ENCODE data around the gene SYS1.
A peak's percentile ranks its signal among the peaks of the same experiment; 100 is the strongest.

The SYS1 gene

DNA sequence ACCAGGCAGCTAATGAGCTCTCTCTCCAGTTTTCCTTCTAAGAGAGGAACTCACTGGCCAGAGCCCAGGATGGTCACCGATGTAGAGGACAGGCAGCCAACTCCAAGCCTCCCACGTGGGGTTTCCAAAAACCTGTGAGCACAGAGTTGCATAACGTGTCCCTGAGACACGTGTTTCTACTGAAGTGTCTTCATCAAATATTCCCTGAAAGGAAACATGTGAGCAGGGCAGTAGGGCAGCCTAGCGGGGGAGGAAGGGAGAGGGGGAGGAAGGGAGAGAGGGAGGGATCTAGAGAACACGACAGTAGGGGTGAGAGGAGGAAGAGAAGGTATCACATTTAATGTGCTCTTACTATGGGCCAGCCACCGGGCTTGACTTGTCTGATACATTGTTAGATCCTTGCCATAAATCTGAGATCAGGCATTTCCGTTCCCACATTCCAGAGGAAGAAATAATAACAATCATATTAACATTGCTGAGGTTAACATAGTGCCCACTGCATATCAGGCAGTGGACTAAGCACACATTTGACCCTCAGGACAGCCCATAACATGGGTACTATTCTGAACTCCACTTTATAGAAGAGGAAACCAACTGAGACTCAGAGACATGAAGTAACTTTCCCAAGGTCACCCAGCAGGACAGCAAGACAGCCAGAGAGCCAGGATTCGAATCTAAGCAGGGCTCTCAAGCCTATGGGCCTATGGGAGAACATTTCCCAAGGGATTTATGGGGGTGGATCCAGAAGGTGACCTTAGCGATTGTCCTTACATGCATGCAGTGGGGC is 4.5 kb upstream of the SYS1 start:
- DNase-seq: no peak

- no peak for DNase-seq
Measured at GRCh38 chr20:45359069-45359405, 3.9 kb upstream of the SYS1 start.

GRCh38 chr20:45359406-45360148 is 3.4 kb upstream of the SYS1 start:
- DNase-seq: no peak

- no peak for DNase-seq
Measured at GRCh38 chr20:45361793-45362192, 1.2 kb upstream of the SYS1 start.

- no peak for DNase-seq
Measured at GRCh38 chr20:45363611-45364492, 896 bp downstream of the SYS1 start.

DNA sequence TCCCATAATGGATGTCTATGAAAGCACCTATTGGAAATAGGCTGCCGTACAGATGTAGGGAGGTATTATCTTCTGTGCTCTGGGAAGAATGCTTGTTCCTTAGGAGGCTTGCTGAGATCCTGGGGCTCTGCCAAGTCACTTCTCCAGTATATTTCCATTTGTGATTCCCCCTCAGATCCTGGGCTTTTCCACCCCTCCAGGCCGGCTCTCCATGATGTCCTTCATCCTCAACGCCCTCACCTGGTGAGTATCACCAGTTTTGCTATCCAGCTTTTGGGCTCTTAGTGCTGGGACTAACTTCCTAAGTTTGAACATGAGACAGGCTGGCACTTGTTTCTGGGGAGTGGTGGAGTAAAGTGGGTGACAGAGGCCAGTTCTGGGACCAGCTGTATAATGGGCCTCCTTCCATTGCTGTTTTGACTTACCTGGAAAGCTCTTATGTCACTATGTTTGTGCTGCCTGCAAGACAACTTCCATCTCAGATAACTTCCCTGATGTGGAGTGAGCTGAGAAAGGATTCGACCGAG is 2.6 kb downstream of the SYS1 start:
- DNase-seq: no peak

DNA sequence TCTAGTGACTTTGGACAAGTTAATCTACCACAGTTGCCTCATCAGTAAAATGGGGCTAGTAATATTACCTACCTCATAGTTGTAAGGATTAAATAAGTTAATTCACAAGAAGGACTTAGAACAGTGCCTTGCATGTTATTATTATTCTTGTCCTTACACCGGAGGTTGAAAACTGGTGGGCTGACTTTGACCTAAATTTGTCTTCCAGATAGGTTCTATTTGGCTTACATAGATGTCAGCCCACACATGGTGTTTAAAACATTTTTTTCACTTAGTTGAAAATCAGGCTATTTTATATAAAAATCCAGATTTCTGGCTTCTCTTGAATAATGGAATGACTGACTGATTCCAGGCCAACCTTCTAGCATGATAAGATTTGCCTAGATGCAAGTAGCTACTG is 3.2 kb downstream of the SYS1 start:
- no peak for DNase-seq

GRCh38 chr20:45366631-45367030 is 3.7 kb downstream of the SYS1 start:
- DNase-seq: no peak

- no peak for DNase-seq
Measured at GRCh38 chr20:45367126-45367525, 4.2 kb downstream of the SYS1 start.

GRCh38 chr20:45368221-45368980 is 5.4 kb downstream of the SYS1 start:
- no peak for DNase-seq

DNA sequence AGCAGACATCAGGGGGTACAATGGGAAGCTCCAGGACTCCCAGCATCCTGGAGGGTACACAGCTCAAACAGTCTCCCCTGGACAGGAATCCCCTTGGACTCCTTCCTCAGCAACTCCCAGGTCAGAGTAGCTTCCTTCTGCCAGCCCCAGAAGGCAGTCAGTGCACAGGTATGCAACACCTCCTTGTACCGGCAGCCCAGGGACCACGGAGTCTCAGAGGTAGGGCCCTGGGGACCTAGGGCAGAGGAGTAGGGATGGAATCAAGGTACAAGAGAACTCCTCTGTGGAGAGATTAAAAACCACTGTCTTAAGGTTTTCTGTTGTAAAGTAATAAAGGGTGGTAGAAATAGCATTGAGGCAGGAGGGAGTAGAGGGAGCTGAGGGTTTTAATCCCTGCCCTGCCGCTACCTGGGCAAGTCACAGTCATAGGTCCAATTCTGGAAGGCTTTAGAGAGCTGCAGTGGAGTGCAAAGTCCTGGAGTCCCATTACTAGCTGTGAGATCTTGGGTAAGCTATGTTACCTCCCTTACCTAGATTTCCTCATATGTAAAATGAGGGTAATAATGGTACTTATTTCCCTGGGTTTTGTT is 7.7 kb downstream of the SYS1 start:
- no peak for DNase-seq

DNA sequence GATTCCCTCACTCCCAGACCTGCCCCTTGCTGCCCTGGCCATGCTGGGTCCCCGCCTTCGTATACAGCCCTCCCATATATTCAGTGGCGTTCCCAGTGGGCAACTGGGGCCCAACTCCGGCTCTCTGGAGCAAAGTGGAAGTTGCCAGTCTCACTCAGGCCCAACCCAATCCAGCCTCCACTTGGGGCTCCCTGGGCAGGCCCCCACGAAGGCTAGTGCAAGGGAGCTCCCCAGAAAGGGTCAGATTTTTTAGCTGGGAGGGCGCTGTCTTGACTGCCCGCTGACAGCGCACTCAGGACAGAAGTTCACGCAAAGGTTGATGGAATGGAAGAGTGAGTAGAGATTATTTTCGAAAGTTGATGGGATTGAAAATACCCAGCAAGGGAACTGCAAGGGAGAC is 9.3 kb downstream of the SYS1 start:
- DNase-seq: no peak

DNA sequence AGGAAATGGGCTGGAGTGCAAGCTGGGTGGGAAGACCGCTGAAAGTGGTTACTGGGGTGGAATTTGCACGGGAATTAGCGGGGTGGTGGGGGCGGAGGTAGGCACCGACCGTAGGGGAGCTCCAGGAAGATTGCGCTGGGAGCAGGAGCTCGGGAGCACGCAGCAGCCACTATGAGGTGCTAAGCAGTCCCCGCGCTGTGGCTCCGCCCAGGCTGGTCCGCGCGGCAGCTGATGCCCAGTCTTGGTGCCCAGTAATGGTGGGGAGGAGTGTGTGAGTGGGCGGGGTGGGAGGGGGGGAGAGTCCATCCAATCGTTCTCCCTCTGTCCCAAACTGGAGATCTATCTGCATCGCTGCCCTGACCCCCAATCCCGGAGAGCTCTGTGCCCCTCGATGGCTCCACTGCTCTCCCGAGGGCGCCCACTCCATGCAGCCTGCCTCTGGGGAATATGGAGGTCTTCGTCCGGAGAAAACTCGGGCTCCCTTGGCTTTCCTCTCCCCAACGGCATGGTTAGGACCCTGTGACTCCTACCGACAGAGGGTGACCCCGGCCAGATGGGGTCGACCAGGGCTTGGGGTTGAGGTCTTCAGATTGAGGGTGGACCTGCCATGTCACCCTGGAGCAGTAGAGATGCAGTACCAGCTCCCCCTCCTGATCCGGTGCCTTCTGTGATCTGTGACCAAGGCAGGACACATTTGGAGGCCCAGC is 9.8 kb downstream of the SYS1 start:
- no peak for DNase-seq

- DNase-seq: peak; percentile 84
Measured at GRCh38 chr20:45373353-45374100, 10.6 kb downstream of the SYS1 start.

DNA sequence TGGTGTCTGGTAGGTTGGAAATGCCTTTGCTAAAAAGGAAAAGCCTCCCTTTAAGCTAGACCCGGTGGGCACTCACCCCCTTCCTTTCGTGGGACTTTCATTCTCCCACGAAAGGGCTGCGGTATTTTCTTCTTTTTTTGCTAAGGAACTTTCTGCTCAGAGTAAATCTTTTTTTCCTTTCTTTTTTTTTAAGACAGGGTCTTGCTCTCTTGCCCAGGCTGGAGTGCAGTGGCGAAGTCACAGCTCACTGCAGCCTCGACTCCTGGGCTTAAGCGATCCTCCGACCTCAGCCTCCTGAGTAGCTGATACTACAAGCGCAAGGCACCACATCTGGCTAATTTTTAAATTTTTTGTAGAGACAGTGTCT is 11.1 kb downstream of the SYS1 start:
- DNase-seq: no peak

GRCh38 chr20:45374966-45375365 is 12.0 kb downstream of the SYS1 start:
- DNase-seq: no peak

GRCh38 chr20:45377269-45377668 is 14.3 kb downstream of the SYS1 start:
- DNase-seq: no peak

- DNase-seq: no peak
Measured at GRCh38 chr20:45378191-45378590, 15.2 kb downstream of the SYS1 start, which contains the start of gene TP53TG5. Gene TP53TG5 (minus strand): TSS chr20:45378325. CDS start chr20:45378236, 89 bp downstream.

- DNase-seq: no peak
Measured at GRCh38 chr20:45387274-45387673, 24.3 kb downstream of the SYS1 start.

GRCh38 chr20:45390931-45391330 is 28.0 kb downstream of the SYS1 start:
- DNase-seq: no peak

DNA sequence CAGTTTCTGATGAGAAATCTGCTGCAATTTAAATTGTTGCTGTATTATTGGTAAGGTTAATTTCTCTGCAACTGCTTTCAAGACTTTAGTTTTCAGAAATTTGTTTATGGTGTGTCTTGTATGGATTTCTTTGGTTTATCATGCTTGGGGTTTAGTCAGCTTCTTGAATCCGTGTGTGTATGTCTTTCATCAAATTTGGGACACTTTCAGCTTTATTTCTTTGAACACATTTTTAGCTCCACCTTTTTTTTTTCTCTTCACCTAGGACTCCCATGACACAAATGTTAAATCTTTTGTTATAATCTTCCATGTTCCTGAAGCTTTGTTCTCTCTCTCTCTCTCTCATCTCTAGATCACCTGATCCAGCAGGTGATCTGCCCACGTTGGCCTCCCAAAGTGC is 28.6 kb downstream of the SYS1 start:
- DNase-seq: no peak

Measured in effector CD8-positive, alpha-beta T cell (primary cell).